GM19193 (cell line): Measurements from ENCODE around the gene OR5M8.

ENCODE experiments used
- POLR2A ChIP-seq: IDR thresholded peaks from 4 replicates; pipeline ENCODE4 v1.6.1; 2011; ENCODE audit not compliant: insufficient read depth, insufficient read length; ENCODE audit errors: extremely low read depth

Gene OR5M8

GRCh38 chr11:56491270-56491669, at the start of gene OR5M8:
Gene OR5M8, minus strand, starts transcription at chr11:56491370. Its CDS starts 0 bp downstream, at chr11:56491370.
- TF ChIP-seq POLR2A = no peak

- TF ChIP-seq POLR2A = no peak
These were observed 42.0 kb upstream of the OR5M8 start for GRCh38 chr11:56533054-56533740.

GRCh38 chr11:56531856-56532255, 40.7 kb upstream of the OR5M8 start:
- no peak for TF ChIP-seq POLR2A

GRCh38 chr11:56522008-56522407, 30.8 kb upstream of the OR5M8 start:
- no peak for TF ChIP-seq POLR2A

- no peak for TF ChIP-seq POLR2A
These were observed 22.1 kb upstream of the OR5M8 start for GRCh38 chr11:56513280-56513679.

GRCh38 chr11:56509439-56509838, 18.3 kb upstream of the OR5M8 start:
- TF ChIP-seq POLR2A = no peak

GRCh38 chr11:56497010-56497409, 5.8 kb upstream of the OR5M8 start:
- no peak for TF ChIP-seq POLR2A

- no peak for TF ChIP-seq POLR2A
These were observed 3.9 kb upstream of the OR5M8 start for GRCh38 chr11:56495117-56495516.

- no peak for TF ChIP-seq POLR2A
These were observed 4.4 kb downstream of the OR5M8 start for GRCh38 chr11:56486801-56487200.

- no peak for TF ChIP-seq POLR2A
These were observed 16.4 kb downstream of the OR5M8 start for GRCh38 chr11:56474729-56475235.

GRCh38 chr11:56473252-56473651, 17.9 kb downstream of the OR5M8 start, which contains the start of gene OR5M3:
Gene OR5M3, minus strand, starts transcription at chr11:56473352. Its CDS starts 2,855 bp downstream, at chr11:56470497.
- TF ChIP-seq POLR2A = no peak

GRCh38 chr11:56457076-56457475, 34.1 kb downstream of the OR5M8 start:
- no peak for TF ChIP-seq POLR2A

GRCh38 chr11:56453521-56453920, 37.6 kb downstream of the OR5M8 start:
- no peak for TF ChIP-seq POLR2A
